Right lobe of liver (tissue), 6 donors: ENCODE data around the gene H1-8. TPM values are rescaled to one million over a fixed set of nuclear protein-coding genes. Genes with fewer than 3 reads are reported as not detected.

ENCODE experiments used
- ATAC-seq, 4 donors: fragments of 200-7000 bp; cut with Tn5 transposase; one replicate each; pipeline ENCODE4 v1.9.1; 2020; ENCODE audit warnings: mild to moderate bottlenecking in 4 of 4, moderate library complexity in 4 of 4
- DNase-seq, 3 donors: peaks; one replicate each; pipeline ENCODE4 v3.0.0-alpha.2; 2020
- H3K27ac ChIP-seq, 3 donors: fragments of 200-600 bp; one replicate each; pipeline ENCODE4 v1.8.0; 2022
- H3K27me3 ChIP-seq, 2 donors: fragments of 200-600 bp; one replicate each; pipeline ENCODE4 v1.8.0; 2022
- H3K36me3 ChIP-seq, 4 donors: fragments of 200-600 bp; sonication (generic) in 1 of 4; one replicate each; pipeline versions ENCODE4 v1.5.1 to v1.8.0; 2017 to 2022; ENCODE audit warnings: control low read depth in 1 of 4
- H3K4me1 ChIP-seq, 4 donors: fragments of 200-600 bp; sonication (generic) in 1 of 4; one replicate each; pipeline versions ENCODE4 v1.5.1 to v1.8.0; 2017 to 2022; ENCODE audit warnings: control low read depth in 1 of 4
- H3K4me3 ChIP-seq, 3 donors: fragments of 200-600 bp; one replicate each; pipeline ENCODE4 v1.8.0; 2022
- H3K9me3 ChIP-seq, 4 donors: fragments of 200-600 bp; sonication (generic) in 1 of 4; one replicate each; pipeline versions ENCODE4 v1.5.1 to v1.8.0; 2017 to 2022; ENCODE audit warnings: control low read depth in 1 of 4
- CTCF ChIP-seq, 4 donors: fragments of 200-600 bp in 3 of 4; fragments of 450-650 bp in 1 of 4; IDR thresholded peaks; one replicate each; pipeline versions ENCODE4 v1.5.1 to v1.8.0; 2016 to 2022; ENCODE audit warnings: antibody characterized with exemption in 4 of 4, mild to moderate bottlenecking in 2 of 4
- POLR2A ChIP-seq: fragments of 450-650 bp; IDR thresholded peaks from one replicate; pipeline ENCODE4 v1.6.1; 2017; ENCODE audit warnings: antibody characterized with exemption, mild to moderate bottlenecking
- WGBS: methylation state at CpG from one replicate; pipeline ENCODE4 v1.1.6; 2018; ENCODE audit warnings: low coverage, low lambda C conversion rate; ENCODE audit not compliant: insufficient coverage; ENCODE audit errors: missing lambda C conversion rate; 5-methylcytosine and 5-hydroxymethylcytosine counted together
- intact Hi-C, 2 donors: fragments of 100-400 bp; cut with DNase I; formaldehyde crosslinking; loops; one replicate each; pipeline versions ENCODE4 v1.11.2 to v1.14.1; 2022
- total RNA-seq, 6 experiments: library from RNA; depleted of rRNA in 2 of 6; stranded (reverse); fragments of >200 nt in 2 of 6; fragmentation: NEBNext Ultra II Directional in 3 of 6; extraction: Animal tissue kit (Norgen Biotek cat#: 25700) in 3 of 6; gene quantifications; one replicate each; pipeline versions ENCODE4 v1.1.0 to v1.2.4, GENCODE V29; 2016 to 2023
- donor health status: DM: no; HTN: yes; CAD: no.
- donor health status: DM: no; HTN: no; CAD: no.
- donor health status: DM: no; HTN: no; CAD: no.
- donor health status: DM: no; HTN: yes; CAD: no.
- donor health status: DM: no; HTN: yes; CAD: no.

The H1-8 gene
- total RNA-seq, 6 experiments from 2014 or later = not detected

GRCh38 chr3:129563850-129564535 lies 21.0 kb downstream of the H1-8 start:
- no peak for ATAC-seq
- DNase-seq = no peak
- H3K36me3 ChIP-seq = no peaks in the 10 kb centered on the region
- H3K27ac ChIP-seq = no peak overlapping the region
- intact Hi-C loops = no loop called here
- no peaks in the 10 kb centered on the region for H3K27me3 ChIP-seq
- WGBS = 90% methylated on average over 2 of the region's 8 CpGs
- no peaks in the 10 kb centered on the region for H3K4me1 ChIP-seq
- no peak for TF ChIP-seq CTCF (IDR thresholded peaks at IDR 0.05)
- no peak for TF ChIP-seq POLR2A
- no peaks in the 10 kb centered on the region for H3K9me3 ChIP-seq
- H3K4me3 ChIP-seq = no peak overlapping the region

GRCh38 chr3:129564981-129565644 lies 22.1 kb downstream of the H1-8 start:
- peaks cover 0 to 2% (median 0%) of the 10 kb centered on the region in 4 donors for H3K36me3 ChIP-seq
- no peaks in the 10 kb centered on the region for H3K4me1 ChIP-seq

GRCh38 chr3:129565902-129566301 lies 22.9 kb downstream of the H1-8 start:
- Histone ChIP-seq H3K27ac (no peak overlapping the region), H3K4me3 (no peak overlapping the region), H3K36me3 (peaks cover 0 to 4% (median 0%) of the 10 kb centered on the region in 4 donors), H3K9me3 (no peaks in the 10 kb centered on the region), H3K4me1 (no peaks in the 10 kb centered on the region), H3K27me3 (no peaks in the 10 kb centered on the region)
- intact Hi-C loops = no loop called here
- WGBS = 98% methylated on average over 4 of the region's 7 CpGs
- no peak for ATAC-seq
- no peak for TF ChIP-seq POLR2A
- TF ChIP-seq CTCF (IDR thresholded peaks at IDR 0.05) = no peak
- DNase-seq = no peak

More at GRCh38 chr3:129564981-129565644, 22.1 kb downstream of the H1-8 start:
- intact Hi-C loops = no loop called here
- H3K4me3 ChIP-seq = no peak overlapping the region
- no peak overlapping the region for H3K27ac ChIP-seq
- no peaks in the 10 kb centered on the region for H3K9me3 ChIP-seq
- DNase-seq = no peak
- H3K27me3 ChIP-seq = no peaks in the 10 kb centered on the region
- TF ChIP-seq POLR2A (no peak), CTCF (IDR thresholded peaks at IDR 0.05) (no peak)
- no peak for ATAC-seq
- WGBS = 80% methylated on average over 1 of the region's 21 CpGs

GRCh38 chr3:129567176-129567705 lies 24.3 kb downstream of the H1-8 start:
- ATAC-seq (no peak), DNase-seq (no peak)
- Histone ChIP-seq H3K36me3 (peaks cover 0 to 4% (median 0%) of the 10 kb centered on the region in 4 donors), H3K27ac (no peak overlapping the region), H3K4me1 (no peaks in the 10 kb centered on the region), H3K27me3 (no peaks in the 10 kb centered on the region), H3K4me3 (no peak overlapping the region), H3K9me3 (no peaks in the 10 kb centered on the region)
- 80% methylated on average over 1 of the region's 18 CpGs for WGBS
- intact Hi-C loops = no loop called here
- no peak for TF ChIP-seq POLR2A
- TF ChIP-seq CTCF (IDR thresholded peaks at IDR 0.05) = no peak
